Hematopoietic multipotent progenitor cell treated with erythropoietin and hydrocortisone succinate and interleukin-3 and kit ligand, for 6 days (in vitro differentiated cells): Measurements from ENCODE around the gene MMEL1.

Experiments used
- DNase-seq: peaks from one replicate; pipeline ENCODE4 v3.0.0-alpha.2; 2015

The MMEL1 gene

GRCh38 chr1:2642131-2642559 is 9.3 kb upstream of the MMEL1 start:
- no peak for DNase-seq

GRCh38 chr1:2641381-2642130 is 8.7 kb upstream of the MMEL1 start:
- DNase-seq, result no peak

DNA sequence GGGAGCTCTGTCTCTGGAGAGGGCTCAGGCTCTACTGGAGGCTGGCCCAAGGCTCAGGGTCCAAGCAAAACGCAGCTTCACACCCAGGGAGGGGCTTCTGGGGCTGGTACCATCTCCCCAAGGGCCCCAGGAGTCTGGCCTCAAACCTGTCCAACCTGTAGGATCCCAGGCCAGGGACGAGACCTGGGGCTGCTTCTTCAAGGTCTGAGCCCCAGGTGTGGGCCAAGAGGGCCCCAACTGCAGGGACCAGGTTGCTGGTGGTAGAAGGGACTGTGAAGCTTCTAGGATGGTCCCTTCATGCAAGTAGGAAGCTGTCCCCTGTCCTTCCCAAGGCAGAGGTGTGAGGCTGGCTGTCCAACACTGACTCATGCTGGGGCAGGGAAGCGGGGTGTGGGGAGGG is 7.8 kb upstream of the MMEL1 start:
- DNase-seq, result no peak

- no peak for DNase-seq
Measured at GRCh38 chr1:2639607-2640521, 7.0 kb upstream of the MMEL1 start.

GRCh38 chr1:2639203-2639602 is 6.4 kb upstream of the MMEL1 start:
- no peak for DNase-seq

- no peak for DNase-seq
Measured at GRCh38 chr1:2638466-2639115, 5.8 kb upstream of the MMEL1 start.

GRCh38 chr1:2637442-2638145 is 4.8 kb upstream of the MMEL1 start:
- DNase-seq, result no peak

GRCh38 chr1:2636733-2637132 is 3.9 kb upstream of the MMEL1 start:
- DNase-seq, result no peak

- no peak for DNase-seq
Measured at GRCh38 chr1:2635361-2636010, 2.7 kb upstream of the MMEL1 start.

- no peak for DNase-seq
Measured at GRCh38 chr1:2633936-2634491, 1.2 kb upstream of the MMEL1 start.

DNA sequence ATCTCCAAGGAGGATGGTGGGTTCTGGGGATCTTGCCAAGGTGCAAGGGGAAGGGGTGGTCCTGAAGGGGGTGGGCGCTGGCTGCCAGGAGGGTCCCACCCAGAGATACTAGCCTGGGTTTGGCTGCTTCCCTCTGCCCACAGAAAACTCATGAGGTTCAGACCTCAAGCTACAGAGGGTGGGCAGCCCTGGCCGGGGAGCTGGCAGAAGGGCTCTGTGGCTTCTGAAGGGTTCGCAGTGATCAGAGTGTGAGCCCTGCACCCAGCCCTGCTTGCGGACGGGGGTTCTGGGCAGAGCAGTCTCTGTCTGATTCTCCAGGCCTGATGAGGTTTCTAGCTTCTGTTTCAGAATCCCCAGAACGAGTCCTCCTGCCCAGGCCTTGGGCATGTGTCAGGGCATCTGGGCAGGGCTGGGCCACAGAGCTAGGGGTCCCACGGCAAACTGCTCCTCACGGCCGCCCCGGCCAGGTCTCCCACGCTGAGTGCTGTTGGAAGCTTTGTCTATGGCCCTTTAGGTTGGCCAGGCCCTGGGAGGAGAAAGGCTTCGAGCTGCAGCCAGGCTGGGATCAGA is 635 bp upstream of the MMEL1 start:
- no peak for DNase-seq

DNA sequence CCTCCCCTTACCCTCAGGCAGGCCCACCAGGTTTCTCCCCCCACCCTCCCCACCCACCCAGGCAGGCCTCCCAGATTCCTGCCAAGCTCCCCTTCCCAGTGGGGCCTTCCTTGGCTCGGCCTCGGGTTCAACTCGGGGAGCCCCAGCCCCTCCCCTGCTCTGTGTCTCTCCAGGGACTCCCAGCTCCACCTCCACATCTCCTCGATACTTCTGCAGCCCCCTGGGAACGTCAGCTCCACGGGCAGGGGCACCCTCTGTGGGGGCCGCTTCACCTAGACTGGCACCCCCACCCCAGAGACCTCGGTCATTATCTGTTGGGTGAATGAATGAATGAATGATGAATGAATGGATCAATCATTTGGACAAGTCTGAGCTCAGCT is 775 bp downstream of the MMEL1 start:
- no peak for DNase-seq

DNA sequence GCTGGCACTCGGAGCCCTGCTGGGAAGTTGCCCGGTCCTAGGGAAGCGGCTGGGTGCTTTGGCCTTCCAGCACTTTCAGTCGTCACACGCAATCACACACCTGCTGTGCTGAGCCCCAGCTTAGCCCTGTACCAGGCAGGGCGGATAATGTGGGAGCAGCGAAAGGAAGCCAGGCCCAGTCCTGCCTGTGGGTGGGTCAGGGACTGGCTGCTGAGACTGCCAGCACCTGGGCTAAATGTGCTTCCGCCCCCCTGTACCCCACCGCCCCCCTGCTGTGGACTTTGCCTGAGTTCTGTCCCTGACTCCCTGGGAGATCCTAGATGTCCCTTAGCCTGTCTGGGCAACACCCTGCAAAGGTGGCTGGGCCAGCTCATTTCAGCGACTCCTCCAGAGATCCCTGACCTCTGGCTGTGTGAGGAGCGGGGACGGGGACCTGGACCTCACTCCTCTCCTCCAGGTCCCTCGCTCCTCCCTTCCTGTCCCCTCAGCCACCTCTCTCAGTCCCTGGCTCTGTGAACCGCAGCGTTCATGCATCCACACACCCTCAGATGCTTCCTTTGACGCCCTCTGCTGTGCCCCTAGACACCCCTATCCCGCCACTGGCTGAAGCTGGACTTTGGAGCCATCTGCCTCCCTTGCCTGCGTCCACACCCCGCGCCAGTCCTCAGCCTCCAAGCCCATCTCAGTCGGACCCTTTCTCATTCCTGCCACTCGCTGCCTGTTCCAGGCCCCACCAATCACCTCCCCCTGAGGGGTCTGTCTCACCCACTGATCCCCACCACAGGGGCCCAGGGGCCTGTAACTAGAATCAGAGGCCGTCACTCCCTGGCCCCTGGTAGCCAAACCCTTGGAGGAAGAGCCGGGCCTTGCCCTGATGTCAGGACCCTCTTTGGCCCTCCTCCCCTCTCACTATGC is 1.4 kb downstream of the MMEL1 start:
- DNase-seq, result no peak

- no peak for DNase-seq
Measured at GRCh38 chr1:2630498-2631135, 2.2 kb downstream of the MMEL1 start.

DNA sequence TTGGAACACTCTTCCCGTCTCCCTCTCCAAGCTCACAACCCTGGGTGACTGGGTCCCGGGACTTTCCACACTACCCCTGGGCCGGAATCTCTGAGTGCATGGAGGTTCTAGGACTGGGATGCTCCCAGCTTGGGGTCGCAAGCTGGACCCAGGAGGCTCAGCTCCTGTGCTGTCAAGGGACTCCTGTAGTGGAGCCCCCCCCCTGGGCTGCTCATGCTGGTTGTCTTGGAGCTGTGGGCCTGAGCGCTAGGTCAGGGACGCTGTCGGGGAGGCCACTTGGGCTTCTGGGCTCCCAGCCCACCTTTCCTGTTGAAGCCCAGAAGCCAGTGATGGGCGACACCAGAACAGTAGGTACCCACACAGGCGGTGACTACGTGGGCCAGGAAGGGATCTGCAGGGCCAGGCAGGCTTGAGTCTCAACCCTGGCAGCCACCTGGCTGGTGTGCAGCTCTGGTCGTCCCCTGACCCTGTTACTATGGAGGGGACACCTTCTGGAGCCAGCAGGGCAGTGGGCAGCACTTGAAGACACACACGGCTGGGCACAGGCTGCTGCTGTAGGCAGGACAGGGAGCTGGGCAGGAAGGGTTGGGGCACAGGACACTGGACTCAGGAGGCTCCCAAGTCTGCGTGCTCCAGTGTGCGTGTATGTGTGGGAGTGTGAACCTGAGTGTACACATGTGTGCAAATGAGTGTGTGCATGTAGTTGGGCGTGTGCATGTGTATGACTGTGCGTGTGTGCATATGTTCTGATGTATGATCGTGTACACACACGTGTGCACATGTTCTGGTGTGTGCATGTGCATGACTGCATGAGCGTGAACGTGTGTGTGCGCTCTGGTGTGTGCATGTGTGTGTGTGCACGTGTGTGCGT is 3.0 kb downstream of the MMEL1 start:
- no peak for DNase-seq

- DNase-seq, result no peak
Measured at GRCh38 chr1:2628933-2629626, 3.7 kb downstream of the MMEL1 start.

DNA sequence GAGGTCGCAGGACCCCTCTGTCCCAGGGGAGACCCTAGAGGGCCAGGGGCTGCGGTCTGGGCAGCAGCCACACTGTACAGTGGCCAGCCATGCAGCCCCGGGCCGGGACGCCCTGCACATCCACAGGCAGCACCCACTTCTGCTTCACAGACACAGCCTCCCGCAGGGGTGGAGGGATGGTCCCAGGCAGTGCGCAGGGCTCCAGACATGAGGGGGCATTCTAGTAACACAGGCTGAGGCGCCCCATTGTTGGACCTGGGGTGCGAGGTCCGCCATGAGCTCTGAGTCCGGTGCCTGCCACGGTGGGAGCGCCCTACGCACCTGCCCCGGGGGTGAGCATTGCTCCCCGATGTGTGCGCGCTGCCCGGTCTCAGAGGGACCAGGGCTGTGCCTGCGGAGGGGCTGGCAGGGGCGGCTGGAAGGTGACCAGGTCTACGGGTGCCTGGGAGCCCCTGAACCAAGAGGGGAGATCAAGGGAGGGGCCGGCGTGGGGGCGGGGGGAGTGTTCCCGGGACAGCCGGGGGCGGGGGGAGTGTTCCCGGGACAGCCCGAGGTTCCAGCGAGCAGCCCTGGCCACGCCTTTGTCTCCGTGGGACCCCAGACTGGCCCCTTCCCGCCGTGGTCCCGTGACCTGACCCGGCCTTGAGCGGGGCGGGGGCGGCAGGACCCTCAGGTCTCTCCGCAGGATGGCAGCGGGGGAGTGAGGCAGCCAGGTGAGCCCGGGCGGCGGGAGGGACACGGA is 4.5 kb downstream of the MMEL1 start:
- DNase-seq, result no peak

DNA sequence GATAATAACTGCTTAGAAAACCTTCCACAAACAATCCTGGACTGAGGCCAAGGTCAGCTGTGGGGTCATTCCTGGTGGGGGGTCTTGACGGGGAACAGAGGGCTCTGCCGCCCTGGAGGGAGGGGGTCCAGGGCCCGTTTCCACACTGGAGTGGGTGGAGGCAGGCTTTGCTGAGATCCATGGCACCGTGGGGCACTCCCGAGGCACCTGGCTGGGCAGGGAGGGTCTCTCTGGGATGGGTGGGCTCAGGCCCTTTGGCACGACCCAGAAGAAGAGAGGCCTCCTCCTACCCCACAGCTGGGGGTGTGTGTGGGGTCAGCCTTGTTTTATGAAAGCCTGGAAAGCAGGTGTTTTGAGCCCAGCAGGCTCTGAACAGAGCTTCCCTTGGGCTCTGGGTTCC is 5.1 kb downstream of the MMEL1 start:
- no peak for DNase-seq
